Measurements from ENCODE around the gene CABLES1.

DNA sequence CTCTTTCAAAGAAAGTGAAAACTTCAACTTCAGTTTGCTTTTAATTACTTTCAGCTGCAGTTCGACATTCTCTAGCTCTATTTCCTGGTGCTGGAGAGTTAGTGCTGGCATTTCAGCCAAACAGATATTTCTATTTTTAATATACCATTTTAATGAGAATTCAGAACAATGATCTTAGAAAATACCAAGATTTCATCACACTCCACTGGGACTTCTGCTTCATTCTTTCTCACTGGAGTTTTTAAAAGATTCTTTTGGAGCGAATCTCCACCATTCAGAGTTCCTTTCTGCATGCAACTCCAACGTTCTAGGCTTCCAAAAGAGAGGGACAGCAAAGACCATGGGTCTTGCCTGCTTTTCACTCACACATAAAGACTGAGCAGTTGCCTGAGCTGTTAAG, 94.2 kb downstream of the CABLES1 start:
- no peak for TF ChIP-seq POLR2A (IDR thresholded peaks at IDR 0.05)
- TF ChIP-seq, protein P1, sequence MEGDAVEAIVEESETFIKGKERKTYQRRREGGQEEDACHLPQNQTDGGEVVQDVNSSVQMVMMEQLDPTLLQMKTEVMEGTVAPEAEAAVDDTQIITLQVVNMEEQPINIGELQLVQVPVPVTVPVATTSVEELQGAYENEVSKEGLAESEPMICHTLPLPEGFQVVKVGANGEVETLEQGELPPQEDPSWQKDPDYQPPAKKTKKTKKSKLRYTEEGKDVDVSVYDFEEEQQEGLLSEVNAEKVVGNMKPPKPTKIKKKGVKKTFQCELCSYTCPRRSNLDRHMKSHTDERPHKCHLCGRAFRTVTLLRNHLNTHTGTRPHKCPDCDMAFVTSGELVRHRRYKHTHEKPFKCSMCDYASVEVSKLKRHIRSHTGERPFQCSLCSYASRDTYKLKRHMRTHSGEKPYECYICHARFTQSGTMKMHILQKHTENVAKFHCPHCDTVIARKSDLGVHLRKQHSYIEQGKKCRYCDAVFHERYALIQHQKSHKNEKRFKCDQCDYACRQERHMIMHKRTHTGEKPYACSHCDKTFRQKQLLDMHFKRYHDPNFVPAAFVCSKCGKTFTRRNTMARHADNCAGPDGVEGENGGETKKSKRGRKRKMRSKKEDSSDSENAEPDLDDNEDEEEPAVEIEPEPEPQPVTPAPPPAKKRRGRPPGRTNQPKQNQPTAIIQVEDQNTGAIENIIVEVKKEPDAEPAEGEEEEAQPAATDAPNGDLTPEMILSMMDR (IDR thresholded peaks at IDR 0.05): no peak

Measured in uterus (tissue), 2 donors.